ENCODE measurements around the gene MRM3.
"Not testable (repeated sequence)": the region's sequence is repeated elsewhere in the genome, so short reads cannot be mapped to it uniquely, and the experiment has no call there.

MRM3 gene

DNA sequence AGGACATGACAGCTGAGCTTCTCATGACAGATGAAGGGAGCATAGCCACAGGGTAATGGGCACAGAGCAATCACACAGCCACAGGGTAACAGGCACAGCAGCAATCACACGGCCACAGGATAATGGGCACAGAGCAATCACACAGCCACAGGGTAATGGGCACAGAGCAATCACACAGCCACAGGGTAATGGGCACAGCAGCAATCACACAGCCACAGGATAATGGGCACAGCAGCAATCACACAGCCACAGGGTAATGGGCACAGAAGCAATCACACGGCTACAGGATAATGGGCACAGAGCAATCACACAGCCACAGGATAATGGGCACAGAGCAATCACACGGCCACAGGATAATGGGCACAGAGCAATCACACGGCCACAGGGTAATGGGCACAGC is 33.5 kb upstream of the MRM3 start:
- H3K9me3 Mint-ChIP-seq, result not testable (repeated sequence)

DNA sequence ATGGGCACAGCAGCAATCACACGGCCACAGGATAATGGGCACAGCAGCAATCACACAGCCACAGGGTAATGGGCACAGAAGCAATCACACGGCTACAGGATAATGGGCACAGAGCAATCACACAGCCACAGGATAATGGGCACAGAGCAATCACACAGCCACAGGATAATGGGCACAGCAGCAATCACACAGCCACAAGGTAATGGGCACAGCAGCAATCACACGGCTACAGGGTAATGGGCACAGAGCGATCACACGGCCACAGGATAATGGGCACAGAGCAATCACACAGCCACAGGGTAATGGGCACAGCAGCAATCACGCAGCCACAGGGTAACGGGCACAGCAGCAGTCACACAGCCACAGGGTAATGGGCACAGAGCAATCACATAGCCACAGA is 32.8 kb upstream of the MRM3 start:
- not testable (repeated sequence) for H3K27ac Mint-ChIP-seq, DNase-seq, H3K27me3 Mint-ChIP-seq, H3K9me3 Mint-ChIP-seq
- peaks cover 31% of the 10 kb centered on the region for H3K36me3 Mint-ChIP-seq
- peaks cover 33% of the 10 kb centered on the region for H3K4me1 Mint-ChIP-seq
- CTCF ChIA-PET, result interaction anchor here (0.7 kb wide), 1 partner anchor 250 kb away, joined by 3 read pairs; no protein-coding TSS in a partner anchor
- peak overlapping the region; percentile 28 for H3K4me3 Mint-ChIP-seq

More for the DNA sequence above, 33.5 kb upstream of the MRM3 start:
- Mint-ChIP-seq H3K36me3 (peaks cover 34% of the 10 kb centered on the region), H3K4me1 (peaks cover 33% of the 10 kb centered on the region)
- not testable (repeated sequence) for DNase-seq, H3K27me3 Mint-ChIP-seq, H3K27ac Mint-ChIP-seq, H3K4me3 Mint-ChIP-seq
- CTCF ChIA-PET, result interaction anchor here (1.1 kb wide), 1 partner anchor 48 kb away, joined by 3 read pairs; no protein-coding TSS in a partner anchor

DNA sequence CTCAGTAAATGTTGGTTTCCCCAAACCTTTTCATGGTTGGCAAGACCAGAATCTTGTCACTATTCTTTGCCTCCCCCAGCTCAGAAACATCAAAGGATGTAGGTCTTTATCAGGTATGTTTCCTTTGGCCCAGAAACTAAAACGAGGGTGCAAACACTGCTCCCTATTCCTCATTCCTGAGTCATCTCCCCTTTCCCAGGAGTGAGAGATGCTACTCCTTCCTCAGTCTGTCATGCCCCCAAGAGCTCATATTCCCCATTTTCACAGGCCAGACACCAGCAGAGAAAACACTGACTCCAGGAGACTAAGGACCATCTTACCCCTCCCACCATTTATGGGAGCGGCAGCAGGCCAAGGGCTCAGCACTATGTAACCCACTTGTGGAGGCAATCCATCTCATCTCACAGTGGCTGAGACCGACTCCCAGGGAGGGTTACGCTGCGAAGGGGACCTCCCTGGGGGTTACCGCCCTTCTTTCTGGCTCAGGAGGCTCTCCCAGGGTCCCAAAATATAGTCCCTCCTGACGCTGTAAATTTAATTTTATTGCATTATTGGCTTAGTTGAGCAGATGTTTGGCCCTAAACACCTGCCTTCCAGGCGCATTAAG is 31.6 kb upstream of the MRM3 start:
- H3K36me3 Mint-ChIP-seq, result peaks cover 29% of the 10 kb centered on the region
- H3K9me3 Mint-ChIP-seq, result peaks cover 5% of the 10 kb centered on the region
- peak overlapping the region; percentile 95 for H3K4me3 Mint-ChIP-seq
- DNase-seq, result no peak
- H3K27me3 Mint-ChIP-seq, result no peaks in the 10 kb centered on the region
- H3K4me1 Mint-ChIP-seq, result peaks cover 33% of the 10 kb centered on the region
- no peak overlapping the region for H3K27ac Mint-ChIP-seq
- CTCF ChIA-PET, result interaction anchor here (1.0 to 1.3 kb wide), 3 partner anchors 11 to 230 kb away, joined by 3 to 4 read pairs (median 4); no protein-coding TSS in a partner anchor

DNA sequence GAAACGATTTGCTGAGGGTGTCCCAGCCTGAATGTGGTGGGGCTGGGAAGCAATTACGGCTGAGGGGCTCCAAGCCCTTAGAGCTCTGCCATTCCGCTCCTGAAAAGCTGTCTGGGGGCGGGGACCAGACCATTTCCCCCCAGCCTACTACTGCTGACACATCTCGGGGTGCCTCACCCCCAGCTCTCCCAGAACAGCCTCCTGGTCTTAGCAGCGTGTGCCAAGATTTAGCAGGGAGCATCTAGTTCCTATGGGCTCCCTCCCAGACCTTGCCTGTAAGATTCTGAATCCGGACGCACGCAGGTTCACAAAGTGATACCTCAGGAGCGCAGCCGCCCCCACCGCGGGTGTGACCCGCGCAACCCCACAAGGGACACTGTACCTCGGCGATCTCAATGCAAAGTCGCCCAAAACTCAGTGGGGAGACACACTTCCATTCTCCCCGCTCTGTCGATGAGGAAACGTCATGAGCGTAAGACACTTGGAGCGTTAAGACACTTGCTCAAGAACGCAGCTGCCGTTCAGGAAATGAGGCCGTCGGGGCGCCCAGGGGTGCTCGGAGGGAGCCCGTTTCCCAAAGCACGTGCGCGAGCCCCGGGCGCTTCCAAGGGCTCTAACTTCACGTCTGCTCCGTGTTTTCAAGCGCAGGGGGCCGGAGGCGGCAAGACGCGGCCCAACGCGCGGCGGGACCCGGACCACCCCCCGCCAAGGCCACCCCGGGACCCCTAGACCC is 30.7 kb upstream of the MRM3 start:
- Mint-ChIP-seq H3K27ac (peak overlapping the region; percentile 92), H3K36me3 (peaks cover 30% of the 10 kb centered on the region), H3K9me3 (peaks cover 5% of the 10 kb centered on the region), H3K4me1 (peaks cover 33% of the 10 kb centered on the region), H3K27me3 (no peaks in the 10 kb centered on the region), H3K4me3 (peak overlapping the region; percentile 95)
- CTCF ChIA-PET, result interaction anchor here (1.2 to 1.3 kb wide), 2 partner anchors 10 to 11 kb away, joined by 4 read pairs; no protein-coding TSS in a partner anchor
- DNase-seq, result peak; percentile 74

DNA sequence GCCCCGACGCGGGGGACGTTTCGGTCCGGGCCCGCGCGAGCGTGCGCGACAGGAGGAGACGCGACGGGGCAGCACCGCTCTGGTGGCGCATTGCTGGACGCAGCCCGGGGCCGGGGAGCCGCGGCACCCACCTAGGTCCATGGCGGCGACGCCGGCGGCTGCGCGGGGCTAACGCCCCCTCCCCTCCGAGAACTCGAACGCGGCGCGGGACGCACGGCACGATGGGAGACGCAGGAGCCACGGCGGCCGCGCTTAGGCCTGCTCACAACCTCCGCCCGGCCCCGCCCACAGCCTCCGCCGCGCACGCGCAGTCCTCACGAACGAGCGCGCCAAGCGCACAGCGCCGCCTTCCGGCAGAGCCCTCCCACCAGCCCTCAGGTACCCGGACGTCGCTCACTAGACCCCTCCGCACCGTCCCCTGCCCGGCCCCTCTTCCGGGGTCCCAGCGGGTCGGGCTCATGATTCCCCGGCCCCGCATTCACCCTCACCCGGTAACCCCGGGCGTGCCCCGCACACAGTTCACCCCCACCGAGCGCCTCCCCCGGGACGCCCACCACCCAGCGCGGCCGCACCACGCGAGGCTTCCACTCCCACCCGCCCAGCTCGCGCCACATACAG is 30.0 kb upstream of the MRM3 start, which contains the start of gene GEMIN4:
Gene GEMIN4 (minus strand): TSS at position 263 of the 618 bp plus-strand sequence. CDS start 122 bp downstream, at position 141.
- no peaks in the 10 kb centered on the region for H3K27me3 Mint-ChIP-seq
- peak; percentile 97 for DNase-seq
- peaks cover 31% of the 10 kb centered on the region for H3K36me3 Mint-ChIP-seq
- CTCF ChIA-PET, result interaction anchor here (1.3 to 1.5 kb wide), 3 partner anchors 12 to 229 kb away, joined by 3 to 4 read pairs (median 4); partner anchors contain the start of genes GLOD4 and MRM3
- H3K27ac Mint-ChIP-seq, result peak within 1 kb of the TSS; percentile 92
- peak within 1 kb of the TSS; percentile 95 for H3K4me3 Mint-ChIP-seq
- peaks cover 33% of the 10 kb centered on the region for H3K4me1 Mint-ChIP-seq
- peaks cover 5% of the 10 kb centered on the region for H3K9me3 Mint-ChIP-seq

DNA sequence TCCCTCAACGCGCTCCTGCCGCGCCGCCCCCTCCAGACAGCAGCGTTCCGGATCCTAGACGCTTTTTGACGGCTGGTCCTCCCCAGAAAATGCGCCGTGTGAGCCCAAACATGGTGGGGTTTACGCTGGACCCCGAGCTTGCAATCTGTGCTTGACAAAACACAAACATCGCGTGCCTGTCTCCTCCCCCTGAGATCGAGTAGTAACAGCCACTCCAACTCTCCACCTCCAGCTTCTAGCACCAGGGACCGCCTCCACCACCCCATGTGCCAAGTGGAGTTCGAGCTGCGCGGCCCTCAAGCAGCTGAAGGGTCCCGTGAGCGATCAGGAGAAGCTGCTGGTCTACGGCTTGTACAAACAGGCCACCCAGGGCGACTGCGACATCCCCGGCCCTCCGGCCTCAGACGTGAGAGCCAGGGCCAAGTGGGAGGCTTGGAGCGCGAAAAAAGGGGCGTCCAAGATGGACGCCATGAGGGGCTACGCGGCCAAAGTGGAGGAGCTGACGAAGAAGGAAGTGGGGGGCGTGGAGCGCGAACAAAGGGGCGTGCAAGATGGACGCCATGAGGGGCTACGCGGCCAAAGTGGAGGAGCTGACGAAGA is 29.4 kb upstream of the MRM3 start:
- H3K27ac Mint-ChIP-seq, result peak overlapping the region; percentile 92
- H3K4me3 Mint-ChIP-seq, result peak overlapping the region; percentile 95
- H3K4me1 Mint-ChIP-seq, result peaks cover 33% of the 10 kb centered on the region
- peaks cover 5% of the 10 kb centered on the region for H3K9me3 Mint-ChIP-seq
- no peak for DNase-seq
- H3K36me3 Mint-ChIP-seq, result peaks cover 25% of the 10 kb centered on the region
- no peaks in the 10 kb centered on the region for H3K27me3 Mint-ChIP-seq
- CTCF ChIA-PET, result interaction anchor here (1.0 to 1.5 kb wide), 3 partner anchors 21 to 228 kb away, joined by 3 to 4 read pairs (median 3); partner anchors contain the start of genes GLOD4 and MRM3

DNA sequence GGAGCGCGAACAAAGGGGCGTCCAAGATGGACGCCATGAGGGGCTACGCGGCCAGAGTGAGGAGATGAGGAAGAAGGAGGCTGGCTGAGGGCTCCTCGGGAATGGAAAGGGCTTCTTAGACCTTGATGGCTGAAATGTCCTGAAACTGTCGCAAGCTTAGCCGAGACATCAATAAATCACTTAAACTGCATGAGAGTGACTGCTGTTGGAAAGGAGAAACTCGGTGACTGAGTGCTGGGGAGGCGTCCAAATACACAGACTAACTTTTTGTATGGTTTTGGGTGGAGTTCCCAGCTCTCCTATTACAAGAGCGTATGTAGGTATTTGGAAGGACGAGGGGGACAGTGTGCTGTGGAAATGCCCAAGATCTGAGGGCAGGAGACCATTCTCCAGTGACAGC is 28.7 kb upstream of the MRM3 start:
- CTCF ChIA-PET, result interaction anchor here (1.0 to 1.5 kb wide), 3 partner anchors 21 to 228 kb away, joined by 3 read pairs; partner anchors contain the start of genes GLOD4 and MRM3
- Mint-ChIP-seq H3K9me3 (peaks cover 5% of the 10 kb centered on the region), H3K4me1 (peaks cover 31% of the 10 kb centered on the region), H3K36me3 (peaks cover 18% of the 10 kb centered on the region), H3K27ac (no peak overlapping the region), H3K4me3 (peak overlapping the region; percentile 52), H3K27me3 (no peaks in the 10 kb centered on the region)
- DNase-seq, result no peak

DNA sequence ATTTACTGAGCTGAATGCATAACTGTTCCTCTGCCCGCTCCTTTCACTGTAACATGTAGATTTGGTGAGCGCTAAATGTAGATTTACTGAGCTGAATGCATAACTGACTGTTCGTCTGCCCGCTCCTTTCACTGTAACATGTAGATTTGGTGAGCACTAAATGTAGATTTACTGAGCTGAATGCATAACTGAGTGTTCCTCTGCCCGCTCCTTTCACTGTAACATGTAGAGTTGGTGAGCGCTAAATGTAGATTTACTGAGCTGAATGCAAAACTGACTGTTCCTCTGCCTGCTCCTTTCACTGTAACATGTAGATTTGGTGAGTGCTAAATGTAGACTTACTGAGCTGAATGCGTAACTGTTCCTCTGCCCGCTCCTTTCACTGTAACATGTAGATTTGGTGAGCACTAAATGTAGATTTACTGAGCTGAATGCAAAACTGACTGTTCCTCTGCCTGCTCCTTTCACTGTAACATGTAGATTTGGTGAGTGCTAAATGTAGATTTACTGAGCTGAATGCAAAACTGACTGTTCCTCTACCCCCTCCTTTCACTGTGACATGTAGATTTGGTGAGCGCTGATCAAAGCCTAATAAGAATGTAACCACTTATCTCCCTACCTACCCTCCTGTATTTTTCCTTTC is 26.7 kb upstream of the MRM3 start:
- CTCF ChIA-PET, result not testable (repeated sequence)
- peaks cover 20% of the 10 kb centered on the region for H3K4me1 Mint-ChIP-seq

DNA sequence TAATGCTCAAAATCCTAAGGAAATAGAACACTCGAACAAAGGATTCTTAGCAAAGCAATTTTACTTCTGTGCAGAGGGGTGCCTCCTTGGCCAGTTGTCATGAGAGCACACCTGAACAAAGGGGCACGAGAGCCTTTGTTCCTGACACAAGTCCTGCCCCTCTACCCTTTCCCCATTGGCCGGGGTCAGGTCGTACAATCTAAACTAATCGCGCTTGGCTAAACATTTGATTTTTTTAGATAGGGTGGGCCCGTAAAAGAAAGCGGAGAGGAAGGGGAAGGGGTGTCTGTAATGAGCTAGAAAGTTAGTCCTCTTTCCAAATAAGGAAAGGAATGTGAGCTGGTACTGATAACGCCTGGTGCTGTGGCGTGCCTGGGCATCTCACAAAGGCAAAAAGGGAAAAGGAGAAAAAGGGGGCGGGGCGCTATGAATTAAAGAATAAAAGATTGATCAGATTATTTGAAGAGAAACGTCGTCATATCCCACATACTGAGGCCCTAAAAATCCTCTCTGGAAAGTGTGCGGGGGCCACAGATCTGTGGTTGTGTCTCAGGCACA is 26.1 kb upstream of the MRM3 start:
- Mint-ChIP-seq H3K36me3 (peaks cover 18% of the 10 kb centered on the region), H3K4me1 (peaks cover 13% of the 10 kb centered on the region)
- H3K27ac Mint-ChIP-seq, CTCF ChIA-PET, H3K4me3 Mint-ChIP-seq, DNase-seq, H3K9me3 Mint-ChIP-seq, H3K27me3 Mint-ChIP-seq: not testable (repeated sequence)

More for the DNA sequence above, 26.7 kb upstream of the MRM3 start:
- not testable (repeated sequence) for H3K27me3 Mint-ChIP-seq, H3K27ac Mint-ChIP-seq, DNase-seq, H3K4me3 Mint-ChIP-seq, H3K9me3 Mint-ChIP-seq
- peaks cover 18% of the 10 kb centered on the region for H3K36me3 Mint-ChIP-seq

DNA sequence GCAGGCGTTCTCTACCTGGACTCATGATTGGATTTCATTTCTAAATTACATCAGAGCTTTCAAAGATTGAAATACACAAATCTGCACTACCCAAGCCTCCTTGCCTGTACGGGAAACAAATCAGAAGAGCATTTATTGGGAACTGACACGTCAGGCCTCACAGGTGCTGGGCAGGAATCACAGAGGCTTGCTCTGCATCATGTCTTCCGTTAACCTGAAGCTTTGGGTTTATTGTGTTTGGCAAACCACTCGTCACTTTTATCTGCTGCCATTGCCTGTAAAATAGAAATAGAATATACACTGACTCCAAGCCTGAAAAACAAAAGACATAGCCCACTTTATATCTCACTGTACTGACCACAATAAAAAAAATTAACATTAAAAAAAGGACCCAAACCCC is 22.2 kb upstream of the MRM3 start:
- H3K9me3 Mint-ChIP-seq, result no peaks in the 10 kb centered on the region
- H3K27ac Mint-ChIP-seq, result no peak overlapping the region
- H3K27me3 Mint-ChIP-seq, result no peaks in the 10 kb centered on the region
- CTCF ChIA-PET, result no interaction called here
- peaks cover 32% of the 10 kb centered on the region for H3K36me3 Mint-ChIP-seq
- DNase-seq, result no peak
- H3K4me3 Mint-ChIP-seq, result no peak overlapping the region
- no peaks in the 10 kb centered on the region for H3K4me1 Mint-ChIP-seq

DNA sequence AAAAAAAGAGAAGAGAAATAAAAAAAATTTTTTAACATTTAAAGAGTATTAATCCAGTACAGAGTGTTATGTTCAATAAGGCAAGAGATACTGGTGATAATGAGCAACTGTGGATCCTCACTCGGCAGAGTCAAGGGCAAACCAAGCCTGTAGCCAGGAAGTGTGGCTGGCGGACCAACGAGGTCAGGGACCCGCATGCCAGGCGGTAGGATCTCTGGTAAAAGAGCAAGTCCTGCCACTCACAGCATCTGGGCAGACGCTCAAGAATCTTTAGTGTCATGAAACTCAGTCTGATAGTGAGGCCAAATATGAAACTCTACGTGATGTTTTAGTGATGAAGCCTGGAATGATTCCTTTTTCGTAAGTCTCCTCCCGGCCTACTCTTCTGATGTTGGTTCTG is 21.8 kb upstream of the MRM3 start:
- H3K4me1 Mint-ChIP-seq, result no peaks in the 10 kb centered on the region
- peaks cover 36% of the 10 kb centered on the region for H3K36me3 Mint-ChIP-seq
- H3K9me3 Mint-ChIP-seq, result no peaks in the 10 kb centered on the region
- H3K27me3 Mint-ChIP-seq, result no peaks in the 10 kb centered on the region
- no peak for DNase-seq
- no peak overlapping the region for H3K27ac Mint-ChIP-seq
- H3K4me3 Mint-ChIP-seq, result no peak overlapping the region
- CTCF ChIA-PET, result interaction anchor here (1.8 kb wide), 1 partner anchor 9 kb away, joined by 4 read pairs; no protein-coding TSS in a partner anchor

DNA sequence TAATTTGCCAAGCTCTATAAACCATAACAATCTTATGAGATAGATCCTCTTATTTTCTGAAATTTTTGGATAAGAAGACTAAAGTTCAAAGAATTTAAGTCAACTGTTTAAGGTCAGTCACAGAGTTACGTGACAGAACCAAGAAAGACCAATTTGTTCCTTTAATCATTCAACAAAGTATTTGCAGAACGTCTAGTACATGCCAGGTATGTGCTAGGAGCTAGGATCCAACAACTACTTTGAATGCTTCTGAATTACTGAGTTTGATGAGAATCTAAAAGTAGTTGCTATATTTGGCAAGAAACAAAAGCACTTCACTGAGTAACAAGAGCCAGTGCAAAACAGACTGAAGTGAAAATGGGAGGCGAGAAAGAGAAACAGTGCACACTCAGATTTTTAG is 15.1 kb upstream of the MRM3 start:
- no peaks in the 10 kb centered on the region for H3K4me1 Mint-ChIP-seq
- no peak overlapping the region for H3K4me3 Mint-ChIP-seq
- H3K9me3 Mint-ChIP-seq, result no peaks in the 10 kb centered on the region
- DNase-seq, result no peak
- H3K27ac Mint-ChIP-seq, result no peak overlapping the region
- H3K27me3 Mint-ChIP-seq, result no peaks in the 10 kb centered on the region
- CTCF ChIA-PET, result no interaction called here
- H3K36me3 Mint-ChIP-seq, result peaks cover 45% of the 10 kb centered on the region

DNA sequence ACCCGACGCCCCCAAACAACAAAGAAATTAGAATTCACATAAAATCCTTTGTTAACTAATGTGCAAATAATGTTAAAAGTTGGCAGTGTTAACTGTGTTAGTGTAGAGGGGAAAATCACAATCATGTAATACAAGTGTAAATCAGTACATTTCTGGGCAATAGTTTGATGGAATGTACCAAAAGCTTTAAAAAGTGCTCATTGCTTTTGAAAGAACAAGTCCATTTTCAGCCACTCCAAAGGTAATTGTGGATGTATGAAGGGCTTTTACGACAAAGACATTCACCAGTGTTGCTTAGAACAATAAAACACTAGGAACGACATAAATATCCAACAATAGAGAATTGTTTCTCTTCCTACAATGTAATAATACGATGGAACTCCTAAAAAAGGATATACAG is 9.1 kb upstream of the MRM3 start:
- Mint-ChIP-seq H3K4me1 (peaks cover 6% of the 10 kb centered on the region), H3K9me3 (no peaks in the 10 kb centered on the region), H3K27ac (no peak overlapping the region), H3K36me3 (peaks cover 62% of the 10 kb centered on the region), H3K4me3 (no peak overlapping the region), H3K27me3 (no peaks in the 10 kb centered on the region)
- CTCF ChIA-PET, result no interaction called here
- no peak for DNase-seq

Measured in activated naive CD4-positive, alpha-beta T cell treated with anti-CD3 and anti-CD28 coated beads, Interleukin-2, amount 10 ng/mL, durations not matched to agents 7 days and 5 days (primary cell).